HT-29 (cell line): ENCODE data around the gene PYROXD2. TPM values are rescaled to one million over a fixed set of nuclear protein-coding genes. Genes with fewer than 3 reads are reported as not detected.

ENCODE experiments used
- DNase-seq: peaks from one replicate; pipeline ENCODE4 v3.0.0-alpha.2; 2015; ENCODE audit warnings: low spot score
- total RNA-seq: library from RNA; depleted of rRNA; stranded (reverse); fragments of >200 nt; shearing (Covaris generic); gene quantifications from 2 replicates; pipeline ENCODE4 v1.2.3, GENCODE V29; 2014

Gene PYROXD2
- total RNA-seq, 1 experiment from 2014 or later = 20.9 TPM

GRCh38 chr10:98416606-98417388 lies 1.8 kb upstream of the PYROXD2 start:
- no peak for DNase-seq

- DNase-seq = no peak
Observed at GRCh38 chr10:98415731-98416119, 743 bp upstream of the PYROXD2 start.

GRCh38 chr10:98414578-98414931 lies 427 bp downstream of the PYROXD2 start:
- peak; percentile 9 for DNase-seq

GRCh38 chr10:98411768-98412167 lies 3.2 kb downstream of the PYROXD2 start:
- no peak for DNase-seq

GRCh38 chr10:98411166-98411565 lies 3.8 kb downstream of the PYROXD2 start:
- no peak for DNase-seq

GRCh38 chr10:98410759-98411158 lies 4.2 kb downstream of the PYROXD2 start:
- DNase-seq = no peak

- no peak for DNase-seq
Observed at GRCh38 chr10:98410135-98410743, 4.7 kb downstream of the PYROXD2 start.

GRCh38 chr10:98408799-98409198 lies 6.2 kb downstream of the PYROXD2 start:
- no peak for DNase-seq

- DNase-seq = no peak
Observed at GRCh38 chr10:98407744-98408241, 7.2 kb downstream of the PYROXD2 start.

GRCh38 chr10:98407017-98407743 lies 7.8 kb downstream of the PYROXD2 start:
- no peak for DNase-seq

- DNase-seq = no peak
Observed at GRCh38 chr10:98405422-98405821, 9.6 kb downstream of the PYROXD2 start.

GRCh38 chr10:98404571-98405359 lies 10.2 kb downstream of the PYROXD2 start:
- DNase-seq = no peak

GRCh38 chr10:98403812-98404504 lies 11.0 kb downstream of the PYROXD2 start:
- DNase-seq = no peak

GRCh38 chr10:98402931-98403718 lies 11.9 kb downstream of the PYROXD2 start:
- DNase-seq = no peak

- no peak for DNase-seq
Observed at GRCh38 chr10:98402478-98402877, 12.5 kb downstream of the PYROXD2 start.

- no peak for DNase-seq
Observed at GRCh38 chr10:98400482-98400881, 14.5 kb downstream of the PYROXD2 start.

- DNase-seq = no peak
Observed at GRCh38 chr10:98399784-98400183, 15.2 kb downstream of the PYROXD2 start.

GRCh38 chr10:98397089-98397600 lies 17.8 kb downstream of the PYROXD2 start:
- no peak for DNase-seq

- no peak for DNase-seq
Observed at GRCh38 chr10:98396096-98397063, 18.6 kb downstream of the PYROXD2 start.
